OCI-LY7 (cell line): ENCODE data around the gene PLEKHF1.

Source experiments
- EZH2phosphoT487 ChIP-seq: fragments of 200-600 bp; sonication (generic); IDR thresholded peaks from 2 replicates; pipeline ENCODE4 v1.6.1; 2018; ENCODE audit warnings: low read depth, borderline replicate concordance, mild to moderate bottlenecking, mixed run types, antibody characterized with exemption, low read length, moderate library complexity, mixed read lengths
- TF ChIP-seq, protein P1 (sequence below): fragments of 200-600 bp; sonication (generic); conservative IDR thresholded peaks from 2 replicates; pipeline ENCODE4 v1.5.1; 2014; ENCODE audit warnings: mild to moderate bottlenecking, antibody characterized with exemption, low read length, moderate library complexity, mixed read lengths

DNA sequence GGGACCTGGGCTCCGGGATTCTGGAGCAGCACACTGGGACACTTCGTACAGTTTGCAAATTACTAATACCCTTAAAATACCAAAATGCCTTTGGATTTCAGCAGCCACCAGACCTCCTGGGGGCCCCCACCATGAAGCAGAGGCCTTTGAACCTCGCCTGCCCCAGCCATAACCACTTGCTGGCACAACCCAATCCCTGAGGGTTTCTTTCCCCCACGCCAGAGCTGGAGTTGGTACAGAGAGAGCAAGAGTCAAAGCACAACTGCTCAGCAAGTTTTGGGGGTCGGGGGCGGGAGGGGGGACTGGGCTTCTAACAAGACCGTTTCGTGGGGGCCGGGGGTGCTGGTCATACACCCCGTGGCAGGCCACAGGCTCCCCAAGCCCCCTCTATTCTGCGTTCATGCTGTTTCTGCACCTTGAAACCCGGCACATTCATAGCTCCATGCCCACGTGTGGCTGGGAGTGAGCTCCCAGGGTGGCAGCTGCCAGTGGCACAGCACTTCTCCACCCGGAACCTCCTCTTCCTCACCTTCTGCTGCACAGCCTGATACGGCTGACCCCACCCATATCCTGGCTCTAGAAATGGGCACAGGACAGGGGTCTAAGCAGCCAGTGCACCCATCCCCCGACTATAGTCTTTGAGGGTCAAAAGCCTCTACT, 17.1 kb downstream of the PLEKHF1 start:
- TF ChIP-seq, protein P1, sequence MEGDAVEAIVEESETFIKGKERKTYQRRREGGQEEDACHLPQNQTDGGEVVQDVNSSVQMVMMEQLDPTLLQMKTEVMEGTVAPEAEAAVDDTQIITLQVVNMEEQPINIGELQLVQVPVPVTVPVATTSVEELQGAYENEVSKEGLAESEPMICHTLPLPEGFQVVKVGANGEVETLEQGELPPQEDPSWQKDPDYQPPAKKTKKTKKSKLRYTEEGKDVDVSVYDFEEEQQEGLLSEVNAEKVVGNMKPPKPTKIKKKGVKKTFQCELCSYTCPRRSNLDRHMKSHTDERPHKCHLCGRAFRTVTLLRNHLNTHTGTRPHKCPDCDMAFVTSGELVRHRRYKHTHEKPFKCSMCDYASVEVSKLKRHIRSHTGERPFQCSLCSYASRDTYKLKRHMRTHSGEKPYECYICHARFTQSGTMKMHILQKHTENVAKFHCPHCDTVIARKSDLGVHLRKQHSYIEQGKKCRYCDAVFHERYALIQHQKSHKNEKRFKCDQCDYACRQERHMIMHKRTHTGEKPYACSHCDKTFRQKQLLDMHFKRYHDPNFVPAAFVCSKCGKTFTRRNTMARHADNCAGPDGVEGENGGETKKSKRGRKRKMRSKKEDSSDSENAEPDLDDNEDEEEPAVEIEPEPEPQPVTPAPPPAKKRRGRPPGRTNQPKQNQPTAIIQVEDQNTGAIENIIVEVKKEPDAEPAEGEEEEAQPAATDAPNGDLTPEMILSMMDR: no peak
- no peak for TF ChIP-seq EZH2phosphoT487
